ENCODE measurements around the gene SPTLC3. TPM values are rescaled to one million over a fixed set of nuclear protein-coding genes. Genes with fewer than 3 reads are reported as not detected.
A peak's percentile ranks its signal among the peaks of the same experiment; 100 is the strongest.

The SPTLC3 gene
- total RNA-seq, 4 donors from 2014 or later = 5.5 to 9.7 (median 8.4) TPM

DNA sequence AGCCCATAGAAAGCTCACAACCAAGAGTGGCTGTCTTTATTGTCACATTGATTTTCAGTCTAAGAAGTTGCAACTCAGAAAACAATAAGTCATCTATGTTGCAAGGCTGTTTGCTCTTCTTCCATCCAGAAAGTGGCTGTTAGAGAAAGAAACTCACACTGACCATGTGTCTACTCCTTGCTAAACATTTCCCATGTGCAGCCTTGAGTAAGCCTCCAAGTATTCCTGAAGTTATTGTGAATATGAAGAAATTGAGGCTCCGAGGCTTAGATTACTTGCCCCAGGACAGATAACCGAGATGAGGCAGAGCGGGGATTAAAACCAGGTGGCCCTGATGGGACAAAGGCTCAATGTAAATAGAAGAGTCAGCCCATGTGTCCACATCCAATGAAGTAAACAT lies 105.0 kb downstream of the SPTLC3 start:
- DNase-seq (ENCODE audit: low spot score) = no peak
- no peak for ATAC-seq (ENCODE audit: low FRiP score)
- TF ChIP-seq, protein P1, sequence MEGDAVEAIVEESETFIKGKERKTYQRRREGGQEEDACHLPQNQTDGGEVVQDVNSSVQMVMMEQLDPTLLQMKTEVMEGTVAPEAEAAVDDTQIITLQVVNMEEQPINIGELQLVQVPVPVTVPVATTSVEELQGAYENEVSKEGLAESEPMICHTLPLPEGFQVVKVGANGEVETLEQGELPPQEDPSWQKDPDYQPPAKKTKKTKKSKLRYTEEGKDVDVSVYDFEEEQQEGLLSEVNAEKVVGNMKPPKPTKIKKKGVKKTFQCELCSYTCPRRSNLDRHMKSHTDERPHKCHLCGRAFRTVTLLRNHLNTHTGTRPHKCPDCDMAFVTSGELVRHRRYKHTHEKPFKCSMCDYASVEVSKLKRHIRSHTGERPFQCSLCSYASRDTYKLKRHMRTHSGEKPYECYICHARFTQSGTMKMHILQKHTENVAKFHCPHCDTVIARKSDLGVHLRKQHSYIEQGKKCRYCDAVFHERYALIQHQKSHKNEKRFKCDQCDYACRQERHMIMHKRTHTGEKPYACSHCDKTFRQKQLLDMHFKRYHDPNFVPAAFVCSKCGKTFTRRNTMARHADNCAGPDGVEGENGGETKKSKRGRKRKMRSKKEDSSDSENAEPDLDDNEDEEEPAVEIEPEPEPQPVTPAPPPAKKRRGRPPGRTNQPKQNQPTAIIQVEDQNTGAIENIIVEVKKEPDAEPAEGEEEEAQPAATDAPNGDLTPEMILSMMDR (IDR thresholded peaks at IDR 0.05) = no peak

DNA sequence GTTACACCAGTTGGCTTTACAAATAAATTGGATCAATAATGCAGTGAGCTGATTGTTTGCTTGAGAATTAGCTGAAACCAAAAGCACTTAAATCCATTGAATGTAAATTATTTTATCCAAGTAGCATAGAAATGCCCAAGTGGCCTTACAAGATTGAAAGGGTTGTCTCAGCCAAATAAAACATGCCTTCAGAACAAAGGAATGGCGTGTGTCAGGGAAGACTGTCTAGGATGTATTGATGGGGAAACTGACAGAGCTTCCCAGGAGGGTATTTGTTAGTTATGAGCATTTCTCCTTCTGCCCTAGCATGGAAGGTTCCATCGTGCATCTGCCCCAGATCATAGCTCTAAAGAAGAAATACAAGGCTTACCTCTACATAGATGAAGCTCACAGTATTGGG lies 108.4 kb downstream of the SPTLC3 start:
- ATAC-seq (ENCODE audit: low FRiP score) (no peak), DNase-seq (ENCODE audit: low spot score) (no peak)
- TF ChIP-seq, protein P1 (IDR thresholded peaks at IDR 0.05) = no peak

DNA sequence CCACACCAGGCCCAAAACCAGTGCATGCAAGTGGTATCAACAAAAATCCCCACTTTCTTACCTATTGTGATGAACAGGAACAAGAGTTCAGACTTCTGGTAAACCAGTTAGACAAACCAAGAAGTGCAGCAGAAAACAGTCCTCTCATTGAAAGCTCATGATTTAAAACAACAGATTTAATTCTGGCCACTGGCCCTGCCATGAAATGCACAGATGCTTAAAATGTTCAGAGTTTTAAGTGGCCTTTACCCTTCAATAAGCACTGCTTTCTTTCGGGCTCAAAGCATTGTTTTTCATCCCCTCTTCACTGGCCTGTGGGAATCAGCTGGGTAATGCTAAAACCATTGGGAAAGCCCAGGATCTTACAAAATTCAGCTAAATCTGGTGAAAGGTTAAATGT lies 109.9 kb downstream of the SPTLC3 start:
- DNase-seq (ENCODE audit: low spot score) = no peak
- ATAC-seq (ENCODE audit: low FRiP score) = no peak
- TF ChIP-seq, protein P1 (IDR thresholded peaks at IDR 0.05) = no peak

DNA sequence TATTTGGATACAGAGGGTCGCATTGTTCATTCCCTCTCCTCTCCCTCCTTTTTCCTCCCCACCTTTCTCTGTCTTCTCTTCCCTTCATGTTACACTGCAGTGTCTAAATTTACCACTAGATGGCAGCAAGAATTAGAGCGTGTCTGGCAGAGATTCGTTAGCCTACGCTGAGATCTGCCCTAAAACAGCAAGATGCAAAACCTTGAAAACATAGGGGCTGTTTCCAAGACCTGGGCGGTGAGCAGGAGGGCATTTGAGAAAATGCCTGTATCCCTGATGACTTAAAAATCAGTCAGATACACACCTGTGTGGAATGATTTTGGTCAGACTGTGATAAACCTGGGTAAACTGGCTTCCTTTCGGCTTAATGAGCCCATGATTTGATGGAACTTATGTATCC lies 110.8 kb downstream of the SPTLC3 start:
- peak; percentile 50 for ATAC-seq (ENCODE audit: low FRiP score)
- TF ChIP-seq, protein P1 (IDR thresholded peaks at IDR 0.05) = peak in 1 of 3 donors; percentile 35
- no peak for DNase-seq (ENCODE audit: low spot score)

DNA sequence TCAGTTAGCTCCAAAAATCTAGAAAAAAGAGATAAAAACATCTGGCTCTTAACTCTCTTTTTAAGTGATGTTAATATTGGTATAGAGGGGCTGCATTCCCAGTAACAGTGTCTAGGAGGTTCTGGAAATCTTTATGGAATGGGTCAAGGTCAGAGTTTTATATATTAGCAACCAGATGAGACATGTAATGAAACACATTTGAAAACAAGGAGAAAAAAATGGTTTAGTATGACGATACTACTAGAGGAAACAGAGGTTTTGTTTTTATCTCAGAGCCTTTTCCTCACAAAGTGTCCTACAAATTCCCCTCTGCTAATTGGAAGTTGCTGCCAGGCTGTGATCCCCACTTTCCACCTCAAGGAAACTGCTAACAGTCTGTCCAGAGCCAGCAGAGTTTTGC lies 111.7 kb downstream of the SPTLC3 start:
- TF ChIP-seq, protein P1 (IDR thresholded peaks at IDR 0.05) = no peak
- ATAC-seq (ENCODE audit: low FRiP score) = no peak
- no peak for DNase-seq (ENCODE audit: low spot score)

DNA sequence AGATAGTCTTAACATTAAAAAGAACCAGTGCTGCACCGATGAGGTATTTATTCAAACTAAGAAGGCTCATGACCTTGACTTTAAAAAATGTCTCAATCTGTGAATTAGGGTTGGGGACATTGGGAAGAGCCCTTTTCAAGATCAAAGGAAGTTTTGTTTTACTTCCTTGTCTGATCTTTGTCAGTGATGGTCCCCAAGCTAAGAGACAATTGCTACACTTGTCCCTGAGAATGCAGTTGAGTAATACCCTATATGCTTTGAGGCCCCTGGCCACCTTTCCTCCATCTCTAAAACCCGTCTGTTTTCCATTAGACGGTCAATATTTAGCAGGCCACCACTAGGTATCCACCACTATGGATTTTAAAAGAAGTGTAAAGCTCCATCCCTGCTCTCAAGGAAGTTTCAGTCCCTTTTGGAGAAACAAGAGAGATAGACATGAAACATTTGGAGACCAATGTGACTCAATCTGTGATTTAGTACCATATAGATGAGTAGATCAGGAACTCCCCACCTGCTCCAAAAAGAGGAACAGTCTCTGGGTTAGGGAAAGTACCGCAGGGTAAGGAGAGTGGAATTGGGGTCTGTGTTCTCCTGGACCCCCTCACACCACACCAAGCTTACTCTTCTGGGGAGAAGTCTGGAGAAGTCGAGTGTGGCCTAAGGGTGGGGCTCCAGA lies 113.2 kb downstream of the SPTLC3 start:
- ATAC-seq (ENCODE audit: low FRiP score) (no peak), DNase-seq (ENCODE audit: low spot score) (no peak)
- TF ChIP-seq, protein P1 (IDR thresholded peaks at IDR 0.05) = no peak

DNA sequence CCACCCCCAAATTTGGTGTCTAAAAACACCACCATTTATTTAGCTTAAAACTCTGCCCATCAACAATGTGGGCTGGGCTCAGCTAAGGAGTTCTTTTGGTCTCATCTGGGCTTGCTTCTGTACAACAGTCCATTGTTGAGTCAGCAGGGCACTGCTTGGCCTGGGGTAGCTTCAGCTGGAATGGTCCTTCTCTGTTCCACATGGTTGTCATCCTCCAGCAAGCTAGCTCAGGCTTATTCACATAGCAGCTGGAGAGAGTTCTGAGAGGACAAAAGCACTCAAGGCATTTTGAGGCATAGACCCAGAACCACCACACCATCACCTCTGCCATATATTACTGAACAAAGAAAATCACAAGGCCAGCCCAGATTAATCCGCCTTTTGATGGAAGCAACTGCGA lies 116.7 kb downstream of the SPTLC3 start:
- DNase-seq (ENCODE audit: low spot score) = no peak
- no peak for ATAC-seq (ENCODE audit: low FRiP score)
- TF ChIP-seq, protein P1 (IDR thresholded peaks at IDR 0.05) = no peak

Measured in omental fat pad (tissue), 4 donors.